Stimulated activated CD4-positive, alpha-beta T cell treated with anti-CD3 and anti-CD28 coated beads, TNF-alpha, amount 100 ng/mL, for 1 hour (primary cell): ENCODE results near the gene CMTM5.
"Not testable (repeated sequence)": the region's sequence is repeated elsewhere in the genome, so short reads cannot be mapped to it uniquely, and the experiment has no call there.

ENCODE experiments used
- DNase-seq, 3 donors: peaks; one replicate each; pipeline ENCODE4 v3.0.0-alpha.2; 2020; ENCODE audit warnings: low read depth in 3 of 3, low spot score in 1 of 3

CMTM5 gene

GRCh38 chr14:23396126-23396525 is 19.3 kb downstream of the CMTM5 start:
- no peak for DNase-seq

GRCh38 chr14:23396781-23397407 is 20.0 kb downstream of the CMTM5 start:
- no peak for DNase-seq

DNA sequence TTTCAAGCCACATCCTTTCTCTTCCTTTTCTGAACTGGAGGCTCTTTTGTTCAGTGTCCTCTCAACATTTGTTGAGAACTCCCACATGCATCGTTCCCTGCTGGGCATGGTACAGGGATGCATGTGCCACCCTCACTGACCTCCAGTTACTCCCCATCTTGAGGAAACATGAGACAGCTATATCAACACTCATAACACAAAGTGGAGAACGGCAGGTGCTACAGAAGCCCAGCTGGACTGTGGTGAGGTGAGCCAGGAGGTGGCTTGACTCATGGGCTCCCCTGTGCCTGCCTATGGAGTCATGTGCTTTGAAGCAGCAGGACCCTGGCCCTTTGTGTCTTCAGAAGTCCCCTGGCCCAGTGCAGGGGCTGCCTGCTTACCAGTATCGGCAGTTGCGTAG is 21.5 kb downstream of the CMTM5 start:
- DNase-seq: no peak

- DNase-seq: no peak
Observed at GRCh38 chr14:23399136-23399535, 22.3 kb downstream of the CMTM5 start.

DNA sequence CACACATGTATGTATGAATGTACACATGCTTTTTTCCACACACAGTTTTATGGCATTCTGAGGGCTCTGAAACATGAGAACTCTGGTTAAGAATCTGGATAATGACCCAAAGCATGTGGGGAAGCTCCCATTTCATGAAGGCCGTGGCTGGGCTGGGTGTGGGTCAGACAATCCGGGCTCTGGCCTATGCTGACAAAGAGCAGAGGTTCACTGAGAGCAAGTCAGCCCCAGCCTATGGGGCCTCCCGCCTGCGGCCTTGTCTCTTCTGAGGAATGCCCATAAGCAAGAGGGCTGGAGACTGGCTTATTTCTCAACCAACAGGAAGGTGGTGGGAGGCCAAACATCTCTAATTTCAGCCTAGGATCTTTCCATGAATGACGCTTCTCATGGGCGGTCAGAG is 22.7 kb downstream of the CMTM5 start:
- no peak for DNase-seq

- not testable (repeated sequence) for DNase-seq
Observed at GRCh38 chr14:23400496-23401149, 23.8 kb downstream of the CMTM5 start.

GRCh38 chr14:23401291-23401690 is 24.4 kb downstream of the CMTM5 start:
- DNase-seq: no peak

GRCh38 chr14:23402296-23403138 is 25.7 kb downstream of the CMTM5 start:
- DNase-seq: no peak

GRCh38 chr14:23403139-23403438 is 26.2 kb downstream of the CMTM5 start:
- DNase-seq: no peak

- no peak for DNase-seq
Observed at GRCh38 chr14:23403908-23404307, 27.1 kb downstream of the CMTM5 start.

DNA sequence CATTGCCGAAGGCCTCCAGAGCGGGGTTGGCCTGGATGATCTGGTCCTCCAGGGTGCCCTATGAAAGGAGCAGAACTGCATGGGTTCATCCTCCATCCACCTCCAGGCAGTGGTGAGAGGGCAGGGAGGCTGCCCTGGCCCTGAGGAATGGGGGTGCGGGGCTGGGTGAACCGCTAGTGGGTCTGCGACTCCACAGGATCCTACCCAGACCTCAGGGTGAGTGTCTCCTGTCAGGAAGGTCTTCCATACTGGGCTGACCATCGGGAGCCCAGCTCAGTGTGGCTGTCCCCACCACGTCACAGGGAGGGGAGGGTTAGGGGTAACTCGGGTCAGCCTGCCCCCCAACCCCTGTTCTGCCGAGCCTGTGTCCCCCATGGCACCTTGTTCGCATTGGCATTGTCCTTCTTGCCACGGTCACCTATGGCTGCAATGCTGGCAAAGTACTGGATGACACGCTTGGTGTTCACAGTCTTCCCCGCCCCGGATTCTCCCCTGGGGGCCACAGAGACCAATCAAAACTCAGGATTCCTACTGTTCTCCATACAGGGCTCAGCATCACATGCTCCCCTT is 27.6 kb downstream of the CMTM5 start:
- no peak for DNase-seq

DNA sequence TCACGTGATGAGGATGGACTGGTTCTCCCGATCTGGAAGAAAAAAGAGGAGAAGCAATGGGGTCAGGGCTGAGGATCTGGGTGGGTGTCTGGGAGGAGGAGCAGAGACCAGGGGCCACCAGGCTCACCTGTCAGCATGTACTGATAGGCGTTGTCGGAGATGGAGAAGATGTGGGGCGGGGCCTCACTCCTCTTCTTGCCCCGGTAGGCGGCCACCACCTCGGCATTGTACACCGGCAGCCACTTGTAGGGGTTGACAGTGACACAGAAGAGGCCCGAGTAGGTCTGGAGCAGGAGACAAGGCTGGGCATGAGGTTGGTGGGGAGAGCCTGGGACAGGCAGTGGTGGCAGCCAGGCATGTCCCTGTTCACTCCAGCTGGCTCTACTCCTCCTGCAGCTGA is 28.2 kb downstream of the CMTM5 start:
- no peak for DNase-seq

- DNase-seq: no peak
Observed at GRCh38 chr14:23405516-23406025, 28.7 kb downstream of the CMTM5 start.

GRCh38 chr14:23406244-23406643 is 29.4 kb downstream of the CMTM5 start:
- no peak for DNase-seq

- no peak for DNase-seq
Observed at GRCh38 chr14:23406725-23407355, 30.0 kb downstream of the CMTM5 start.

DNA sequence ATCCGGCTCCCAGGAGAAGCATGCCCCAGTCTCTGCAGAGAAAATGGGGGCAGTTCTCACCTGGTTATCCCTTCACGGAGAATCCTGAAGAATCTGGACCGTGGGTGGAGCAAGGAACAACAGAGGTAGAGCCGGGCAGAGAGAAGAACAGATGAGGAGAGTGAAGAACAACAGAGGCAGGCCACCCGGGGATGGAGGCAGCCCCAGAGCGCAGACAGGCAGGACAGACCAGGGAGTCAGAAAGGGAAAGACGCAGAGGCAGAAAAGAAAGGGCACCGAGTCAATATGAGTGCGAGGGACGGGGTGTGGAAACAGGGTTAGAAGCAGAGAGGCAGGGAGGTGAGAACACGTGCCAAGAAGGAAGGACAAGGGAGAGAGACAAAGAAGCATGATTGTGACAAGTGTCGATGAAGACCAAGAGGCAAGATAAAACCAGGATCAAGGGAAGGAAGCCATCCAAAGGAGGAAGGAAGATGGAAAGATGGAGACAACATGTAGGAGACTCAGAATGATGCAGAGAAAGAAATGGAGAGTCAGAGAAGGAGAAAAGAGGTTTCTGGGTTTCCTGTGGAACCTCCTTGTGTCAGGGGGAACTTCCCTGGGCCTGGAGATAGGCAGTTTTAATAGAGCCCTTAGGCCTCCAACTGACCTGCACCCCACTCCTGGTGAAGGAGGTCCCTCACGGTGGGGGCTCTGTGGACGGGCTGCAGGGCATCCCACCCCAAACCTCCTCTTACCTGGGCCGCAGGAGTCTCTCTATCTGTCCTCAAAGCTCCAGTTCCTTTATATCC is 30.9 kb downstream of the CMTM5 start, which contains the start of gene MYH6:
TSS of gene MYH6 (minus strand) at position 758 of the 791 bp plus-strand sequence. CDS start 1,050 bp downstream, outside the sequence.
- DNase-seq: no peak

DNA sequence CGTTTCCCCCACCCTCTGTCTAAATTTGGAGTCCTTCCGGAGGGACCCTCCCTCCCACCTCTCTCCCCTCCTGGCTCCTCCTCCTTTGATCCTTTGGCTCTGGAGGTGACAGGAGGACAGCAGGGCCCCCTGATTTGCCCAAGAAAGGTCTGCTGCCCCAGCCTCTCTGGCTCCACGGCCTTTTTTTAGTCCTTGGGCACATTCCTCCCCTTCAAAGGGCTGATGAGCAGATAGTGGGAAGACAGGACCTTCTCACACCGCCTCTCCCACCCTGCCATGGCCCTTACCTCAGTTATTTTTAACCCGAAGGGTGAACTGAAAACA is 31.4 kb downstream of the CMTM5 start:
- DNase-seq: no peak

GRCh38 chr14:23409475-23409874 is 32.6 kb downstream of the CMTM5 start:
- DNase-seq: no peak

DNA sequence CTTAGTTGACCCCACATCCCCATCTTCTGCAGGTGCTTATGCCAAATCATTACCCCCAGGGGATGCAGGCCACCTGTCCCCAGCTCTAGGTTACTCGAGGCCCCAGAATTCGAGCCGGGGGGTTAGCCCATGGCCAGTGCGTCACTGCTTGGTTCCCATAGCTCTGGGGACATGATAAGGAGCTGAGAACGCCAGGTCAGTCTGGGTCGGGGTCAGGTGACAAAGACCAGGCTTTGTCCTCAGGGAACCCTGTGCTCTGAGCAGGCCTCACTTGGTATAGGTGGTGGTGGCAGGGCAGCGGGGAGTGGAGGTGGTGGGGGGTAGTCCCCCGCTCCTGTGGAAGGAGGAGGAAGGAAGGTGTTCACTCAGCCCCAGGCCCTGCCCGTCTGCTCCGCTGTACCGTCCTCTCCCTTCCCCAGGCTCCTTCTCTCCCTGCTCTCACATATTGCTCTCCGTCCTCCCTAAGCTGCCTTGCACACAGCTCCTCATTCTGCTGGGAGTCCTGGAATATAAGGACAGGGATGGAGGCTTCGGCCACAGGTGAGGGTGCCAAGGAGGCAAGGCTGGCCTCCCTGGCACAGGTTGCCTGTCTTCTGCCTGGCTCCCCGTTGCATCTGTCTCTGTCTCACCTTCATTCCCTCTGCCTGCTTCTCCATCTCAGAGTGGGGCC is 33.3 kb downstream of the CMTM5 start:
- DNase-seq: no peak
